ENCODE measurements around the gene ARHGAP25.

Gene ARHGAP25

GRCh38 chr2:68837164-68837860, 102.7 kb downstream of the ARHGAP25 start:
- DNase-seq, result no peak

- DNase-seq, result no peak
Measured at GRCh38 chr2:68837861-68838341, 103.3 kb downstream of the ARHGAP25 start.

- DNase-seq, result no peak
Measured at GRCh38 chr2:68838641-68839040, 104.0 kb downstream of the ARHGAP25 start.

- peak in 1 of 2 experiments; percentile 6 for DNase-seq
Measured at GRCh38 chr2:68839260-68839833, 104.7 kb downstream of the ARHGAP25 start.

- DNase-seq, result no peak
Measured at GRCh38 chr2:68845043-68845442, 110.4 kb downstream of the ARHGAP25 start.

GRCh38 chr2:68846091-68846490, 111.5 kb downstream of the ARHGAP25 start:
- DNase-seq, result no peak

- no peak for DNase-seq
Measured at GRCh38 chr2:68847751-68848150, 113.1 kb downstream of the ARHGAP25 start.

- no peak for DNase-seq
Measured at GRCh38 chr2:68849579-68850030, 115.0 kb downstream of the ARHGAP25 start.

GRCh38 chr2:68850524-68850923, 115.9 kb downstream of the ARHGAP25 start:
- DNase-seq, result no peak

- DNase-seq, result no peak
Measured at GRCh38 chr2:68853035-68853434, 118.4 kb downstream of the ARHGAP25 start.

GRCh38 chr2:68853915-68854314, 119.3 kb downstream of the ARHGAP25 start:
- DNase-seq, result no peak

- DNase-seq, result no peak
Measured at GRCh38 chr2:68854476-68854875, 119.9 kb downstream of the ARHGAP25 start.

- no peak for DNase-seq
Measured at GRCh38 chr2:68855550-68855949, 120.9 kb downstream of the ARHGAP25 start.

- DNase-seq, result no peak
Measured at GRCh38 chr2:68857202-68857845, 122.7 kb downstream of the ARHGAP25 start.

GRCh38 chr2:68857855-68858456, 123.3 kb downstream of the ARHGAP25 start:
- no peak for DNase-seq

GRCh38 chr2:68860111-68860510, 125.5 kb downstream of the ARHGAP25 start:
- no peak for DNase-seq

GRCh38 chr2:68861330-68861729, 126.7 kb downstream of the ARHGAP25 start:
- no peak for DNase-seq

GRCh38 chr2:68862889-68863288, 128.3 kb downstream of the ARHGAP25 start:
- no peak for DNase-seq

- DNase-seq, result no peak
Measured at GRCh38 chr2:68863996-68864395, 129.4 kb downstream of the ARHGAP25 start.

- no peak for DNase-seq
Measured at GRCh38 chr2:68865108-68865507, 130.5 kb downstream of the ARHGAP25 start.

GRCh38 chr2:68870215-68870614, 135.6 kb downstream of the ARHGAP25 start:
- DNase-seq, result no peak

- DNase-seq, result no peak
Measured at GRCh38 chr2:68871159-68871764, 136.7 kb downstream of the ARHGAP25 start, which contains the start of gene BMP10. BMP10 (minus strand) TSS chr2:68871397; CDS start chr2:68871358, 39 bp downstream.
